MM.1S (cell line): ENCODE results near the gene MTO1.

Experiments
- DNase-seq: peaks from one replicate; pipeline ENCODE4 v3.0.0-alpha.2; 2015
- H2AFZ ChIP-seq: fragments of 300-600 bp; sonication (generic); 2 replicates; pipeline ENCODE4 v1.6.0; 2016; ENCODE audit warnings: antibody characterized with exemption, low read length
- H3F3A ChIP-seq: fragments of 300-600 bp; sonication (generic); 2 replicates; pipeline ENCODE4 v1.6.1; 2016; ENCODE audit warnings: mild to moderate bottlenecking, antibody characterized with exemption, low read length, moderate library complexity, mixed read lengths; ENCODE audit not compliant: insufficient read depth
- H3K27ac ChIP-seq: fragments of 300-600 bp; sonication (generic); 2 replicates; pipeline ENCODE4 v1.5.1; 2016; ENCODE audit warnings: mild to moderate bottlenecking, low read length
- H3K27me3 ChIP-seq: fragments of 300-600 bp; sonication (generic); replicated peaks from 2 replicates; pipeline ENCODE4 v1.6.0; 2016; ENCODE audit warnings: low read length; ENCODE audit not compliant: insufficient read depth
- H3K36me3 ChIP-seq: fragments of 300-600 bp; sonication (generic); replicated peaks from 2 replicates; pipeline ENCODE4 v1.6.1; 2016; ENCODE audit warnings: mild to moderate bottlenecking, low read length, mixed read lengths; ENCODE audit not compliant: insufficient read depth
- H3K4me1 ChIP-seq: fragments of 300-600 bp; sonication (generic); 2 replicates; pipeline ENCODE4 v1.6.1; 2016; ENCODE audit warnings: low read length, mixed read lengths
- H3K4me2 ChIP-seq: fragments of 300-600 bp; sonication (generic); 2 replicates; pipeline ENCODE4 v1.6.0; 2016; ENCODE audit warnings: low read depth, low read length
- H3K4me3 ChIP-seq: fragments of 300-600 bp; sonication (generic); 2 replicates; pipeline ENCODE4 v1.5.1; 2016; ENCODE audit warnings: low read length, mixed read lengths
- H3K79me2 ChIP-seq: fragments of 300-600 bp; sonication (generic); 2 replicates; pipeline ENCODE4 v1.6.1; 2016; ENCODE audit warnings: mixed run types, low read length, mixed read lengths
- H3K9ac ChIP-seq: fragments of 300-600 bp; sonication (generic); 2 replicates; pipeline ENCODE4 v1.6.1; 2016; ENCODE audit warnings: low read length, mixed read lengths
- H3K9me2 ChIP-seq: fragments of 300-600 bp; sonication (generic); replicated peaks from 2 replicates; pipeline ENCODE4 v1.6.1; 2016; ENCODE audit warnings: mild to moderate bottlenecking, low read length, mixed read lengths; ENCODE audit not compliant: insufficient read depth
- H3K9me3 ChIP-seq: fragments of 300-600 bp; sonication (generic); replicated peaks from 2 replicates; pipeline ENCODE4 v1.6.1; 2016; ENCODE audit warnings: mild to moderate bottlenecking, low read length, mixed read lengths; ENCODE audit not compliant: insufficient read depth
- H4K20me1 ChIP-seq: fragments of 300-600 bp; sonication (generic); 2 replicates; pipeline ENCODE4 v1.6.1; 2016; ENCODE audit warnings: mild to moderate bottlenecking, low read length, moderate library complexity, mixed read lengths; ENCODE audit not compliant: insufficient read depth
- CTCF ChIP-seq: fragments of 300-600 bp; sonication (generic); IDR thresholded peaks from 2 replicates; pipeline ENCODE4 v1.5.1; 2016; ENCODE audit warnings: antibody characterized with exemption, low read length, mixed read lengths
- EZH2 ChIP-seq: fragments of 300-600 bp; sonication (generic); optimal IDR thresholded peaks from 2 replicates; pipeline ENCODE3; 2017; ENCODE audit warnings: low read depth, mild to moderate bottlenecking, antibody characterized with exemption, low read length, mixed read lengths
- EZH2phosphoT487 ChIP-seq: fragments of 300-600 bp; sonication (generic); IDR thresholded peaks from 2 replicates; pipeline ENCODE4 v1.6.1; 2018; ENCODE audit warnings: antibody characterized with exemption, low read length

Gene MTO1

DNA sequence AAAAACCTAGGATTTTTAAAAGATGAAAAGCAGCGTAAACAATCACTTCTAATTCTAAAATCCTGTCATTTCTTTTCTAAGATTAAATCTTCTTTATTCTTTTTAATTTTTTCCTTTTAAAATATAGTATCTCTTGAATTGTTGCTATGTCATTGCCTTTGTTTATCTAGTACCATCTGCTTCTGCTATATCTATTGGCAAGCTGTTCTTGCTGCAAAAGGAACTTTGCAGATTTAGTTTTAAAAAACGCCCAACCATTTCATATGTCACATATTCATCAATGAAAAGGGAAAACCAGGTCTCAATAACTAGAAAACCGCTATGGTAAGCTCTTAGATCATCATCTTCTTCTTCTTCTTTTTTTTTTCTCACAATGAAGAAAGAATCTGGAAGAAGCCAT is 70.8 kb downstream of the MTO1 start:
- Histone ChIP-seq H3K9ac (no peak overlapping the region), H3K4me3 (no peak overlapping the region), H3K4me1 (no peaks in the 10 kb centered on the region), H3K4me2 (no peak overlapping the region), H3K36me3 (no peaks in the 10 kb centered on the region), H3K27me3 (no peaks in the 10 kb centered on the region), H3K27ac (no peak overlapping the region), H2AFZ (no peak overlapping the region), H3K9me3 (no peaks in the 10 kb centered on the region), H4K20me1 (no peaks in the 10 kb centered on the region), H3F3A (no peaks in the 10 kb centered on the region), H3K79me2 (no peaks in the 10 kb centered on the region), H3K9me2 (no peaks in the 10 kb centered on the region)
- DNase-seq = no peak
- TF ChIP-seq CTCF (no peak), EZH2phosphoT487 (no peak), EZH2 (no peak)

- no peaks in the 10 kb centered on the region for H3K9me3 ChIP-seq
- H3K4me2 ChIP-seq = no peak overlapping the region
- no peaks in the 10 kb centered on the region for H3K79me2 ChIP-seq
- no peaks in the 10 kb centered on the region for H3F3A ChIP-seq
- no peak overlapping the region for H3K9ac ChIP-seq
- H3K4me1 ChIP-seq = no peaks in the 10 kb centered on the region
- H3K27me3 ChIP-seq = no peaks in the 10 kb centered on the region
- TF ChIP-seq EZH2phosphoT487 (no peak), CTCF (no peak), EZH2 (no peak)
- H3K9me2 ChIP-seq = no peaks in the 10 kb centered on the region
- H3K27ac ChIP-seq = no peak overlapping the region
- H3K36me3 ChIP-seq = no peaks in the 10 kb centered on the region
- H2AFZ ChIP-seq = no peak overlapping the region
- DNase-seq = no peak
- no peak overlapping the region for H3K4me3 ChIP-seq
- H4K20me1 ChIP-seq = no peaks in the 10 kb centered on the region
Observed at GRCh38 chr6:73534628-73535027, 73.1 kb downstream of the MTO1 start.

DNA sequence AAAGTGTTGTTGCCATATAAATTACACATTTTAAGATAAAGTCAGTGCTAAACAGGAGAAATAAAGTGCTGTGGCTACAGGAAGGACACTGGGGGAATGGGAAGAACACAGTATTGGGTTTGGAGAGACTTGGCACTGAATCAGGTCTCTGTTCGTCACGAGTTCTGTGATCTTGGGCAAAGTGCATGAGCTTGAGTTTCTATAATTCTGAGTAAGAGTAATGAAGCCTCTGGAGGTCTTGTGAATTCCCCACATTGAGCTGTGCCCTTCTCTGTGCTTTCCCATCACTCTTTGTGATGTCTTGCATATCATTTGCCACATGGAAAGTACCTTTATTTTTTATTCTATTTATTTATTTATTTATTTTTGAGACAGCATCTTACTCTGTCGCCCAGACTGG is 76.1 kb downstream of the MTO1 start:
- Histone ChIP-seq H3K9me2 (no peaks in the 10 kb centered on the region), H3K36me3 (no peaks in the 10 kb centered on the region), H3K4me3 (no peak overlapping the region), H3K9ac (no peak overlapping the region), H3K4me1 (no peaks in the 10 kb centered on the region), H3K4me2 (no peak overlapping the region), H3K79me2 (no peaks in the 10 kb centered on the region), H3F3A (no peaks in the 10 kb centered on the region), H2AFZ (no peak overlapping the region), H4K20me1 (no peaks in the 10 kb centered on the region), H3K9me3 (no peaks in the 10 kb centered on the region), H3K27ac (no peak overlapping the region), H3K27me3 (no peaks in the 10 kb centered on the region)
- no peak for DNase-seq
- no peak for TF ChIP-seq EZH2phosphoT487
- TF ChIP-seq EZH2 = no peak
- no peak for TF ChIP-seq CTCF
